HUDEP-2 (cell line): ENCODE results near the gene ACOT7.
A peak's percentile ranks its signal among the peaks of the same experiment; 100 is the strongest.
"Not testable (repeated sequence)": the region's sequence is repeated elsewhere in the genome, so short reads cannot be mapped to it uniquely, and the experiment has no call there.

Source experiments
- DNase-seq, 76 experiments: peaks; one replicate each; lab custom pipeline; 2025; ENCODE audit not compliant: unreplicated experiment in 76 of 76; lab: John Stamatoyannopoulos, UW

Gene ACOT7

DNA sequence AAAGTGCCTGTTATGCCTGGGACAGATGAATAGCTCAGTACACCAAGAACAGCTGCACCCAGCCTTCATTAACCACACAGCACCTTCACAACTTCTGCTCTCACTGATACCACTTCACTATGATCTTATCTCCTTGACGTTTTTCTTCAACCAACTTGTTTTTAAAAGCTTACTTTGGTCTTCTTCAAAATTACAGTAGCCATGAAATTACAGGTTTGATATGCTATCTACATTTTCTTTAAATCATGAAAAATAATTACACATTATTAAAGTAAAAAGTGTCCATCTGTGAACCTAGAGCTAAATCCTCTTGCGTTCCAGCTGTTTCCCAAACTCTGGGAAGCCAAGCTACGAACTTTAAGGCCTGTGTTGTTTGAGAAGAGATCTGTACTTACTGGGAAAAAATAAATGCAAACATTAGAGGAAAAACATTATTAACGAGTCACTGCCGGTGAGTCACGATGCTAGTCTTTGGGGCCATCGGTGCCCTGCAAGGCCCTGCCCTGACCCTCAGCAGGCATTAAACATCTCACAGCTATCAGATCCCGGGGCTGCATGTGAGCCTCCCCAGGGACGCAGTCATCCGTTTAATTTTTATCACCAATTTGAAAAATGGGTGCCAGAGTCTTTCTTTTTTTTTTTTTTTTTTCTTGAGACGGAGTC lies 76.3 kb downstream of the ACOT7 start:
- peak in 47 of 76 experiments; percentile 8 to 70 (median 29) for DNase-seq

DNA sequence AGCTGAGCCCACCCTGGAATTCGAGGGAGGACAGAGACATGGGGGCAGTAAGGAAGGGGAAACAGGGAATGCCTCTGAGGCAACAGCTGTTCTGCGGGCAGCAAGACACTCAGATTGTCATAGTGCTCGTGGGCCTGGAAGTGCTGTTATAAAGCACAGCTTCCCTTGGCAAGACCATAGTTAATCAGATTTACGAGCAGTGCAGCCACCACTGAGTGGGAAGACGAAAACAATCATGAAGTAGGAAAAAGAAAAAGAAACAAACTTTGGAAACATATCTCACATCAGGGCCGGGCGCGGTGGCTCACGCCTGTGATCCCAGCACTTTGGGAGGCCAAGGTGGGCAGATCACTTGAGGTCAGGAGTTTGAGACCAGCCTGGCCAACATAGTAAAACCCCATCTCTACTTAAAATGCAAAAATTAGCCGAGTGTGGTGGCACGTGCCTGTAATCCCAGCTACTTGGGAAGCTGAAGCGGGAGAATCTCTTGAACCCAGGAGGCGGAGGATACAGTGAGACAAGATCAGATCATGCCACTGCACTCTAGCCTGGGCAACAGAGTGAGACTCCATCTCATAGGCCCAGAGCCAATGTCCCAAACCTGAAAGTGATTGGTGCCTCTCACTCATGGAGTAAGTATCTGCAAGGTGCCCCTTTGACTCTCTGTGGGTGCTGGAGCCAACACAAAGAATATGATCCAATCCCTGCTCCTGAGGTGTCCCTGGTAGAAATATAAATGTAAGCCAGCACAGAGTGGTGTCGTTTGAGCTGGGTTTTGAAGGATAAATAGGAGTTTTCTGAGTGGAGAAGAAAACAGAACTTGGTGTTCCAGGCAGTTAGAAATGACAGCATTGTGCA lies 77.1 kb downstream of the ACOT7 start:
- DNase-seq = peak in 5 of 76 experiments; percentile 6 to 21 (median 8)

DNA sequence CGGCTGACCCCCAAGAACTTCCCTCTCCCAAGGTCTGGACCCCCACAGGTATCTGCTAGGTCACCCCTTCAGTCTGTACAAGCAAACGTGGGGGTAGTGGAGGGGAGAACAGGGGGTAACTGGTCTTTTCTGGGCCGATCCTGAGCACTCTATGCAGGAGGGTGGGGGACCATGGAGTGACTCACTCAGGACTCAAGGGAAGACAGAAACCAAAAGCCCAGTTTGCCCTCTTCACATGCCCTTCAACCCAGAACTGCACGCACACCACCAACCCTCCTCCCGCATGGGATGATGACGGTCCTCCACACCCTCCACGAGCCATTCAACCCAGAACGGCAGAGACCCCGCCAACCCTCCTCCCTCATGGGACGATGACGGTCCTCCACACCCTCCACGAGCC lies 79.1 kb downstream of the ACOT7 start:
- peak in 3 of 76 experiments; percentile 5 to 10 (median 10) for DNase-seq

DNA sequence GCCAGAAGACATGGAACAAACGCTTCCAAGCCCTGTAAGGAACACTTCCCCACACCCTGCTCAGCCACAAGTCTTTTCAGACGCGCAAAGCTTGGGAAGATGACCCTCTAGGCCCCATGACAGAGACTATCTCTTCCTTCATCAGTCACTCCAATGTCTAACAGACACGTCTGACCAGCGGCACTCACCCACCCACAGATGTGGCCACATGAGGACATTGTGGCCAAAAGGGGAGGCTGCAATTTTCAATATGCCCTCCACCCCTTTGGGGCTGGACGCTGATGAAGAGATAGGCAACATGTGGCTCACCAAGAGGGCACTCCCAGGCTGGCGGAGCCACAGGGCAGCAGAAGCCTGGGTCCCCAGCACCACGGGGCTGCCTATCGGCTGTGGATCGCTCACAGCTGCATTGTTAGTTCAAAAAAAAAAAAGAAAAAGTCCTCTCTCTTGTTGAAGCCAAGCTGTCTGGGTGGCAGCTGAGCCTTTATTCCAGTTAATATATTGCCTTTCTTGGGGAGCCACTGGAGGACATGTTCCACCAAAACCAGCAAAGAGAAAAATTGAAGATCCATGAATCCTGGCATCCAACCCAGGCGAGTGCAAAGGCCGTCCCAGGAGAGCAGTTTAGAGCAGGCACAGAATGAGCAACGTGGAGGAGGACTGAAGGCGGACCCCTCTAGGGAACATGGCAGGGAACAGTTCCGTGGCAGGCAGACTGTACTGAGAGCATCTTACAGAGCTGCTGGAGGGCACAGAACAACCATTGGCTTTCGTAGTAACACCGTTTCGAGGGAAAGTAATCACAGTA lies 80.0 kb downstream of the ACOT7 start:
- DNase-seq = peak in 72 of 76 experiments; percentile 10 to 89 (median 70)

DNA sequence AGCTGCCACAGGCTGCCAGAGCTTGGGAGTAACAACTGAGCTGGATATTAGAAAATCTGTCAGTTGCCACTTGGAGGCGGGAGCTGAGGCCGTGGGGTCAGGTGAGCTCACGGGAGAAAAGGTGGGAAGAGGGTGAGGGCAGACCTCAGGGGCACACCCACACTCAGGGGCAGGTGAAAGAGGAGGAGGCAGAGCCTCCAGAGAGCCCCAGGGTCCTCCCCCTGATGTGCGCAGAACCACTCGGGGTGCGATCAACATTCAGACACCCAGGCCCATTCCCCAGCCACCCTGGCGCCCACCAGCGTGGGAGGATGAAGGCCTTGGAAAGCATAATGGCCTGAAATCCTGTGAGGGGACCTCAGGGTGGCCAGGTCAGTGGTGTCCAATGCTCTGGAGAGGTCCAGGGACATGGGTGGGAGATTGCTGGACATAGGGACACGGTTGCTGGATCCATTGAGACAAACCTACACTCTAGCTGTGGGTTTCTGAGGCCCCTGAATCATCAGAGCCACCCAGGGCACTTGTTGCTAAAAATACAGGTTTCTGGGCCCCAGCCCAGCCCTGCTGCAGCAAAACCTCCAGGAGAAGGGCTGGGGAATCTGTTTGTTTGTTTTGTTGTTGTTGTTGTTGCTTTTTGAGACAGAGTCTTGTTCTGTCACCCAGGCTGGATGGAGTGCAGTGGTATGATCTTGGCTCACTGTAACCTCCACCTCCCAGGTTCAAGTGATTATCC lies 83.3 kb downstream of the ACOT7 start:
- DNase-seq = no peak

DNA sequence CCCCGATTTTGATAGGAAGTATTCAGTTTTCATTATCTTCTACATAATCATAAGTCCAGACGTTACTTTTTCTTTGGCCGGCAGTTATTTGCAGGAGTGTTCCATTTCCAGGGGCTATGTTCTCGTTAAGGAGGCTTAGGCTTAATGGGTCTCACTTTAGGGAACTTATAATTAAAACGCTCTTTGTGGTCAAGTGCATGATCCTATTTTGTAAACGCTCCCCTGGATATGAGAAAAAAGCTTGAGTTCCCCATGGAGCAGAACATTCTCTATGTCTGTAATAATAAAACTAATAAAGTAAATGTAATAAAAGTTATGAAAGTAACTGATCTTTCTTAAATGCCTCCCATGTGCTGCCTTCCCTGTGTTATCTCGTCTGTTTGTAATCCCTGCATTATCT lies 84.0 kb downstream of the ACOT7 start:
- no peak for DNase-seq

DNA sequence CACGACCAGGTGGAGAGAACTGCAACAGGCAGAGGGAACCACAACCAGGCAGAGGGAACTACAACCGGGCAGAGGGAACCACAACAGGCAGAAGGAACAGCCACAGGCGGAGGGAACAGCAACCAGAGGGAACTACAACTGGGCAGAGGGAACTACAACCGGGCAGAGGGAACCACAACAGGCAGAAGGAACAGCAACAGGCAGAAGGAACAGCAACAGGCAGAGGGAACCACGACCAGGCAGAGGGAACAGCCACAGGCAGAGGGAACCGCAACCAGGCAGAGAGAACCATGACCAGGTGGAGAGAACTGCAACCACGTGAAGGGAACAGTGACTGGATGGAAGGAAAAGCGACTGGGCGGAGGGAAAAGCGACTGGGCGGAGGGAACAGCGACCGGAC lies 85.1 kb downstream of the ACOT7 start:
- no peak for DNase-seq

DNA sequence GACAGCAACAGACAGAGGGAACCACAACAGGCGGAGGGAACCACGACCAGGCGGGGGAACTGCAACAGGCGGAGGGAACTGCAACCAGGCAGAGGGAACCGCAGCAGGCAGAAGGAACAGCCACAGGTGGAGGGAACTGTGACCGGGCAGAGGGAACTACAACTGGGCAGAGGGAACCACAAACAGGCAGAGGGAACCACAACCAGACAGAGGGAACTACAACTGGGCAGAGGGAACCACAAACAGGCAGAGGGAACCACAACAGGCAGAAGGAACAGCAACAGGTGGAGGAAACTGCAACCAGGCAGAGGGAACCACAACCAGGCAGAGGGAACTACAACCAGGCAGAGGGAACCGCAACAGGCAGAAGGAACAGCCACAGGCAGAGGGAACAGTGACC lies 85.9 kb downstream of the ACOT7 start:
- not testable (repeated sequence) for DNase-seq

DNA sequence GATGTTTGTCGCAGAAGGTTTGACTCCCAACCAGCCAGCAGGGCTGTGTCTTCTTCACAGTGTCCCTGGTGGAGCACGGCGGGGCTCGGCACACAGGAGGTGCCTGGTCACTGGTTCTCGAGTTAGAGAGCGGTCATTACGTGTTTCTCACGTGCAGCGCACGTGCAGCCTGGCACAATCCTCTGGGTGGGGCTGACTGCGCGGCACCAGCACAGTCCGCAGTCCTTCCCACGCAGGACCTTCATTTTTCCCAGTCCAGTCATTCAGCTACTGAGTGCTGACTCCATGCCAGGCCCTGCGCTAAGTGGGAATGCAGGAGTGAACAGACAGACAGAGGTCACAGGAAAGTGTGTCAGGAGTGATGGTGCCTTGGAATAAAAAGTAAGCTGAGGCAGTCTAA lies 86.5 kb downstream of the ACOT7 start:
- no peak for DNase-seq

DNA sequence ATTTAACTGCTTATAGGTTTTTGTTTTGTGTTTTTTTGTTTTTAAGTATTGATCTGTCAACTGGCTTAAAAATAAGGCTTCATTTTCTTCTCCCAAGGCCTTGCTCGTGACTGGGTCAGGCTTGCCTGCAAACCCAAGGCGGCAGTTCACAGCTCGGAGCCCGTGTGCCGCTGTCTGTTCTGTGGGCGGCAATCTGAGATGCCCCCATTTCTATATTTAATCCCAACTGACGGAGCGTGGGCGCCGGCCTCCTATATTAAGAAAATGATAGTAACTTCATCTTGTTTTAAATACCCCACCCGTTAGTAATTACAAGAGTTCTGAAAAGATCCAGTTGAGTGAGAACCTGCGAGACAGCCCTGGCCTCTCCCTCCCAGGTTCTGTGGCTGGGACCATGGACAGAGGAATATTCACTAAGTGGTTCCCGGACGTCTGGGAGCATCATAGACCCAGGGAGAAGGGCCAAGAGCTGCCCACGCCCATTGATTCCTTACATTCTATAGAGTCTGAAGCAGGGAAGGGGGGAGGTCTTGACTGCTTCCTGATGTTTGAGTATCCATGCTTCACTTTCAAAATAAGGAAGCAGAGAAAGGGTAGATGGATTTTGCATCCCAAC lies 90.1 kb downstream of the ACOT7 start:
- DNase-seq = no peak

DNA sequence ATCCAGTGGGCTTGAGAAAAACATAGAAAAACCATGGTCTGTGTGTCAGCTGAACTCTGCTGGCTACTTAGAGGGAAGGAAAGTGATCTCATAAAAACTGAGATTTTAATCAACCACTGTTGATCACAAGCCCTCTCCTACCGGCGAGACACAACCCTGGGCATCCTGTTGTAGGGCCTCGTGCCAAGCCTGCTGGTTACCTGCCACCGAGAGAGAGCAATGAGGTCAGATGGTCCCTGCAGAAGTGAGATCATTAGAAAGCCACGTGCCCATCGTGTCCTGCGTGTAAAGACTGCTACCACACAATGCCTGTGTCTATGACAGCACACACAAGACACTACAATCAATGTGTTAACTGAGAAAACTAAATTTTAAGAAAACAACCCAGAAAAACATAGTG lies 91.0 kb downstream of the ACOT7 start:
- no peak for DNase-seq

DNA sequence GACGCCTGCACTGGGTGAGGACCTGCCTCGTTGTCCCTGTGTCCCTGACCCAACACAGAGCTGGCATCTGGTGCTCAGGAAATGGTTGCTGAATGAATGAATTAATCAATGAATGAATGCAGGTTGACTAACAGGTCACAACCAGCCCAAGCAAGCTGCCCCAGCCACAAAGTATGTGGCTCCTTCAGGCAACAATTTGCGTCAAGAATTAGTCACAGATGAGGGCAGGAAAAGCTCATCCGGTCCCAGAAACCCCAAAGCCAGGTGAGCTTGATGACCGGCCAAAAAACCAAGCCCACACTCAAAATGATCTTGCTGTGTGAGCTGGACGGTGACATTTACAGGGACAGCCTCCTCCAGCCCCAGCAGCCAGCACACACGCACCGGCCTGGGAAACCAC lies 92.0 kb downstream of the ACOT7 start:
- no peak for DNase-seq

DNA sequence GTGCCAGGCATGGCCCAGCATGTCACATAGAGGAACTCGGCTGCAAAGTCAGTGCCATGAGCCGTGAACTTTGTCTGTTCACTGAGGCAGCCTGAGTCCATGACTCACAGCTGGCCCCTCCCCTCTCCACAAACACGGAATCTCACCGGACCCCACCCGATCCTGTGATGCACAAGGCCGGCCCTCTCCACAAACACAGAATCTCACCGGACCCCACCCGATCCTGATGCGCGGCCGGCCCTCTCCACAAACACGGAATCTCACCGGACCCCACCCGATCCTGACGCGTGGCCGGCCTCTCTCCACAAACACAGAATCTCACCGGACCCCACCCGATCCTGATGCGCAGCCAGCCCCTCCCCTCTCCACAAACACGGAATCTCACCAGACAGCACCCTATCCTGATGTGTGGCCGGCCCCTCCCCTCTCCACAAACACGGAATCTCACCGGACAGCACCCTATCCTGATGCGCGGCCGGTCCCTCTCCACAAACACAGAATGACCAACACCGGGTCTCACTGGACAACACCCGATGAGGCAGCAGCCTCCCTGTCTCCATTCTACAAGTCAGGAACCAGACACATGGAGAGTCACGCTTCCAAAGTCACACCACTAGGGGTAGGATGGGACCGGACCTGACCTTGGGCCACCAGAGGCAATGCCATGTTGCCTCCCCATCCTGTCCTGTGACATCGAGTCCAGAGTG lies 93.1 kb downstream of the ACOT7 start:
- DNase-seq = no peak

DNA sequence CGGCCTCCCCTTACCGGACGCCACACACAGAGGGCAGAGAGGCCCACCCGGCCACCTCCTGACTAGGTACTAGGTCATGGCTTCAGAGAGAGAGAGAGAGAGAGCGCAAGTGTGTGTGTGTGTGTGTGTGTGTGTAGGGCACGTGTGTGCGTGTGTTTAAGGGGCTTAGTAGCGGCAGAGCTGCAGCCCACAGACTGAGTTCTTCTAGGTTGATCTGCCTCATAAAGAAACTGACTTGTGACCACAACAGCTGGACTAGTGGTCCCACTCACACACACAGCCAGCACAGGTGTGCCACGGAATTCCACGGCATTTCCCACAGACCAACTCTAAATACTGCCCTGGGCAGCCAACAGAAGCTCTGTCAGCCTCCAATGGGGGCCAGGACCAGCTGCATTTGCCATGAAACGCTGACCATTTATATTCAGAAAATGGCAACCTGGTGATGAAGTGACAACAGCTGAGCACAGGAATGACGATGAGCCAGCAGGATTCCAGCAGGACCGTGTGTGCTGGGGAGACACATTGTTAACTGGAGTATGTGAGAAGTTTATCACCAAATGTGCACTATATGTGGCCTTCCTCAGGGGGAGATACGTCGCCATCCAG lies 93.9 kb downstream of the ACOT7 start:
- no peak for DNase-seq

DNA sequence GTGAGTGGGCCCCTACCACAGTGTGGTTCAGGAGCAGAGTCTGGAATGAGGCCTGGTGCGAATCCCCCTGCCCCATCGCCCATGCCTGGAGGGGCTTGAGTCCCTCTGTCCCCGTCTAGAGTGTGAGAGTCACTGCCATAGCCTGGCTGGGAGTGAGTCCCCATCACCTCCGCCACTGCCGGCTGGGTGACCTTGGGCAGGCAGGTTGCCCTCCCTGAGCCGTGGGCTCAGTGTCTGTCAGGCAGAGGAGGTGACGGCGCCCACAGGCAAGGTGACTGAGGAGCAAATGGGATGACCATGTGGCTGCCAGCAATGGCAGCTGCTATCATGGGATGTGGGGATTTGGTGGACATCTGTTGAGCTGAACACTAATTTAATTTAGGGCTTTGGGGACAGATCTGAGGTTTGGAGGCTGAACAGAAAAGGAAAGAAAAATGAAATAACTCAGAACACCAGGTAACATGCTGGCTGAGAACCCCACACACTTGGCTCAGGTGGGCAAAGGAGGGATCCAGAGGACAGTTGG lies 94.6 kb downstream of the ACOT7 start:
- DNase-seq = no peak

DNA sequence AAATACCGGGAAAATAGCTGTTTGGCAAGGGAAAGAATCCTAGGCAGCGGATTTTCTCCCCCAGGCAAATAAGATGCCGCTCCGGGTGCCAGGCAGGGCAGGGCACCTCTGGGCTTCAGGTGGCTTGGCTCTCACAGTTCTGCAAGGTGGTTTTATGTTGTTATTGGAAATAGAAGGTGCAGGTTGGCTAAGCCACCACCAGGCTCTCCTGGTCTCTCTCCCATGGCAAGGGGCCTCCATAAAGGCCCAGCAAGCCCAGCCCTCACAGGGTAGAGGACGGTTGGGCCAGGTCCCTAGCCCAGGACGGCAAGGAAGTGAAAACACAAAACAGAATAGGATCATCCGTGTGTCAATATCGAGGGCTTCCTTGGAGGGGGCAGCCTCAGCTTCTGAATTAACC lies 95.0 kb downstream of the ACOT7 start:
- no peak for DNase-seq

DNA sequence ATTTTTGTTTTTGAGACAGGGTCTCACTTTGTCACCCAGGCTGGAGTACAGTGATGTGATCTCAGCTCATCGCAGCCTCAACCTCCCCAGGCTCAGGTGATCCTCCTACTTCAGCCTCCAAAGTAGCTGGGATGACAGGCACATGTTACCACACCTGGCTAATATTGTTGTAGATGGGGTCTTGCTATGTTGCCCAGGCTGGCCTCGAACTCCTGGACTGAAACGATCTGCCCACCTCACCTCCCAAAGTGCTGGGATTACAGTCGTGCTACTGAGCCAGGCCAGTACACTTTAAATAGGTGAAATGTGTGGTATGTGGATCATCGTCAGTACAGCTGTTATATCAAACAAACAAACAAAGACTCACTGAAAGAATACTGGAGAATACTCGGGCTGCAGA lies 97.7 kb downstream of the ACOT7 start:
- no peak for DNase-seq

DNA sequence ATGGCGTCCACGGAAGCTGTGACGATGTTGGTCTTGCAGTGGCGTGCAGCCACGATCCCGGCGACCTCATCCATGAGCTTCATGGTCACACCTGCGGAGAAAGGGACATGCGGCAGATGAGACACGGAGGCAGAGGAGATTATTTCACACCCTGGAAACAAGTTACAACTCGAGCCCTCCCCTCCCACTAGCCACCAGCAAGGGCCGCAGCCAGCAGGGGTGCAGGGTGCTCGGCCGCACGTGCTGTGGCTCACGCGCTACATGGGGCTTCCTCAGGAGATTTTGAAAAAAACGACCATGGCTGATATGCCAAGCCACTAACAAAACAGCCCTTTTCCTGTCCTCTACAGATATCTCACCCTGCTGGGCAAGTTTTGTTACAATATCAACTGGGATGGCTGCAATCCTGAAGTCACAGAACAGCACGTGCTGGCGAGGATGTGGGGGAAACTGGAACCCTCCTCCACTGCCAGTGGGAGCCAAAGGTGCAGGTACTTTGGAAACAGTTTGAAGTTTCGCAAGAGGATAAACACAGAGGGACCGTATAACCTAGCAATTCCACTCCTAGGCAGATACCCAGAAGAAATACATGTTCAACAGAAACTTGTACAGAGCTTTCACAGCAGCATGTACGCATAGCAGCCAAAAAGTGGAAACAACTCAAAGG lies 98.5 kb downstream of the ACOT7 start:
- DNase-seq = no peak
